H1 (cell line): ENCODE results near the gene ADCY2. TPM values are rescaled to one million over a fixed set of nuclear protein-coding genes. Genes with fewer than 3 reads are reported as not detected.
A peak's percentile ranks its signal among the peaks of the same experiment; 100 is the strongest.

ENCODE experiments used
- CTCF ChIA-PET: fragments of 300-600 bp; sonication (Branson Sonifier 250); formaldehyde crosslinking; loops from one replicate; lab custom pipeline; 2021; ENCODE audit not compliant: partially characterized antibody; lab: Charles Lee
- POLR2A ChIA-PET: fragments of 300-600 bp; sonication (Branson Sonifier 250); formaldehyde crosslinking; loops from one replicate; lab custom pipeline; 2021; ENCODE audit warnings: inconsistent platforms; ENCODE audit not compliant: partially characterized antibody; lab: Charles Lee
- DNase-seq, 2 experiments: peaks; one replicate each; pipeline versions ENCODE4 v3.0.0 to v3.0.0-alpha.2; 2010 to 2022; ENCODE audit warnings: low spot score in 2 of 2, low read depth in 1 of 2, mixed read lengths in 1 of 2
- FAIRE-seq: peaks from 2 replicates; lab custom pipeline; 2011; peaks lifted over from hg19 to GRCh38; lab: Jason Lieb, UNC
- H2AFZ ChIP-seq: 2 replicates; pipeline ENCODE4 v1.8.1; 2012; ENCODE audit warnings: low read length, inconsistent platforms
- H2AK5ac ChIP-seq: 2 replicates; pipeline ENCODE4 v1.6.1; 2013; ENCODE audit warnings: low read depth, low read length
- H2BK120ac ChIP-seq: replicated peaks from 2 replicates; pipeline ENCODE3; 2013; ENCODE audit warnings: low read depth, low read length, inconsistent platforms
- H2BK12ac ChIP-seq: 2 replicates; pipeline ENCODE4 v1.6.1; 2013; ENCODE audit warnings: low read depth, low read length
- H2BK15ac ChIP-seq: 2 replicates; pipeline ENCODE4 v1.6.1; 2013; ENCODE audit warnings: low read length
- H2BK20ac ChIP-seq: 2 replicates; pipeline ENCODE4 v1.6.1; 2013; ENCODE audit warnings: low read length
- H2BK5ac ChIP-seq: 2 replicates; pipeline ENCODE4 v1.6.1; 2013; ENCODE audit warnings: low read depth, low read length
- H3K14ac ChIP-seq: 2 replicates; pipeline ENCODE4 v1.6.1; 2013; ENCODE audit warnings: inconsistent platforms; ENCODE audit not compliant: insufficient read length
- H3K18ac ChIP-seq: 2 replicates; pipeline ENCODE4 v1.6.1; 2013; ENCODE audit warnings: low read length; ENCODE audit errors: extremely low read depth
- H3K23ac ChIP-seq: 2 replicates; pipeline ENCODE4 v1.6.1; 2013; ENCODE audit warnings: inconsistent platforms; ENCODE audit not compliant: insufficient read length
- H3K23me2 ChIP-seq: 2 replicates; pipeline ENCODE4 v1.6.1; 2013; ENCODE audit warnings: low read depth, low read length
- H3K27ac ChIP-seq: 2 replicates; pipeline ENCODE4 v1.6.1; 2011; ENCODE audit warnings: low read depth, low read length, inconsistent platforms
- H3K27me3 ChIP-seq, 4 experiments: replicated peaks in 1 of 4; 1 replicate in 1 of 4; 2 replicates in 3 of 4; pipeline versions ENCODE4 v1.6.1 to v1.8.1; 2011 to 2013; ENCODE audit warnings: low read length in 3 of 4, mild to moderate bottlenecking in 3 of 4, inconsistent platforms in 2 of 4, mixed read lengths in 2 of 4, moderate library complexity in 1 of 4; ENCODE audit not compliant: control insufficient read depth in 3 of 4, insufficient read depth in 3 of 4; ENCODE audit errors: extremely low read depth in 1 of 4
- H3K36me3 ChIP-seq, 4 experiments: 2 replicates each; pipeline versions ENCODE4 v1.6.1 to v1.8.1; 2011 to 2013; ENCODE audit warnings: mild to moderate bottlenecking in 4 of 4, low read length in 3 of 4, moderate library complexity in 2 of 4, control low read depth in 1 of 4, inconsistent platforms in 1 of 4; ENCODE audit not compliant: insufficient read depth in 4 of 4, control insufficient read depth in 2 of 4
- H3K4ac ChIP-seq: replicated peaks from 2 replicates; pipeline ENCODE3; 2013; ENCODE audit warnings: low read length, low read depth, mixed read lengths, inconsistent platforms; ENCODE audit not compliant: insufficient read length
- H3K4me1 ChIP-seq, 4 experiments: replicated peaks in 1 of 4; 1 replicate in 1 of 4; 2 replicates in 3 of 4; pipeline versions ENCODE4 v1.6.1 to v1.8.1; 2011 to 2013; ENCODE audit warnings: low read length in 3 of 4, inconsistent platforms in 2 of 4, mixed read lengths in 1 of 4; ENCODE audit not compliant: insufficient read depth in 4 of 4, control insufficient read depth in 3 of 4
- H3K4me2 ChIP-seq, 2 experiments: 2 replicates each; pipeline versions ENCODE4 v1.6.1 to v1.8.1; 2011 to 2013; ENCODE audit warnings: low read depth in 2 of 2, low read length in 2 of 2, control low read depth in 1 of 2, inconsistent platforms in 1 of 2, mild to moderate bottlenecking in 1 of 2; ENCODE audit not compliant: insufficient read depth in 1 of 2
- H3K4me3 ChIP-seq, 4 experiments: fragments of 200-600, 300-600 bp in 1 of 4; sonication (generic), shearing (Covaris generic), sonication (Bioruptor Twin) in 1 of 4; 2 replicates each; pipeline versions ENCODE4 v1.5.1 to v1.8.1; 2011 to 2016; ENCODE audit warnings: low read length in 4 of 4, low read depth in 3 of 4, control low read depth in 2 of 4, inconsistent platforms in 2 of 4, mild to moderate bottlenecking in 2 of 4, mixed read lengths in 1 of 4, moderate library complexity in 1 of 4; ENCODE audit not compliant: insufficient read depth in 2 of 4; ENCODE audit errors: extremely low read depth in 1 of 4
- H3K56ac ChIP-seq: replicated peaks from 2 replicates; pipeline ENCODE3; 2013; ENCODE audit warnings: low read depth, mild to moderate bottlenecking, mixed read lengths, low read length, inconsistent platforms; ENCODE audit not compliant: insufficient read length
- H3K79me1 ChIP-seq: 2 replicates; pipeline ENCODE4 v1.6.1; 2013; ENCODE audit warnings: low read depth, low read length, control low read depth
- H3K79me2 ChIP-seq, 2 experiments: 2 replicates each; pipeline versions ENCODE4 v1.6.1 to v1.8.1; 2012 to 2013; ENCODE audit warnings: low read length in 2 of 2, mild to moderate bottlenecking in 2 of 2, inconsistent platforms in 1 of 2; ENCODE audit not compliant: insufficient read depth in 2 of 2, control insufficient read depth in 1 of 2
- H3K9ac ChIP-seq, 4 experiments: replicated peaks in 1 of 4; 1 replicate in 1 of 4; 2 replicates in 3 of 4; pipeline versions ENCODE4 v1.6.1 to v1.8.1; 2011 to 2013; ENCODE audit warnings: low read depth in 3 of 4, low read length in 3 of 4, control low read depth in 2 of 4, mild to moderate bottlenecking in 2 of 4, moderate library complexity in 2 of 4, inconsistent platforms in 1 of 4; ENCODE audit errors: extremely low read depth in 1 of 4
- H3K9me3 ChIP-seq, 2 experiments: 2 replicates each; pipeline versions ENCODE4 v1.6.1 to v1.8.1; 2012 to 2013; ENCODE audit warnings: mild to moderate bottlenecking in 2 of 2, moderate library complexity in 2 of 2, control low read depth in 1 of 2, inconsistent platforms in 1 of 2, low read depth in 1 of 2, low read length in 1 of 2, mixed read lengths in 1 of 2; ENCODE audit not compliant: insufficient read depth in 2 of 2
- H4K20me1 ChIP-seq, 2 experiments: replicated peaks in 1 of 2; 2 replicates each; pipeline versions ENCODE3 to v1.8.1; 2011 to 2013; ENCODE audit warnings: inconsistent platforms in 2 of 2, low read length in 2 of 2, mild to moderate bottlenecking in 1 of 2; ENCODE audit not compliant: insufficient read depth in 2 of 2, control insufficient read depth in 1 of 2
- H4K5ac ChIP-seq: 2 replicates; pipeline ENCODE4 v1.6.1; 2013; ENCODE audit warnings: low read length, low read depth, mixed read lengths, inconsistent platforms; ENCODE audit not compliant: insufficient read length
- H4K8ac ChIP-seq: 2 replicates; pipeline ENCODE4 v1.8.0; 2013; ENCODE audit warnings: mild to moderate bottlenecking, moderate library complexity, low read length, inconsistent platforms; ENCODE audit not compliant: insufficient read depth; ENCODE audit errors: extremely low read depth
- H4K91ac ChIP-seq: replicated peaks from 2 replicates; pipeline ENCODE3; 2013; ENCODE audit warnings: low read length, mixed read lengths, inconsistent platforms; ENCODE audit not compliant: insufficient read length
- BACH1 ChIP-seq: IDR thresholded peaks from 2 replicates; pipeline ENCODE4 v1.6.1; 2012; ENCODE audit warnings: low read length, improper control_type of control experiment
- GABPA ChIP-seq: IDR thresholded peaks from 2 replicates; pipeline ENCODE4 v1.6.1; 2011; ENCODE audit warnings: mild to moderate bottlenecking, low read length, moderate library complexity, borderline replicate concordance; ENCODE audit not compliant: insufficient read depth
- HDAC6 ChIP-seq: IDR thresholded peaks from one replicate; pipeline ENCODE4 v1.7.1; 2012; ENCODE audit warnings: low read depth, mild to moderate bottlenecking, inconsistent platforms, low read length, moderate library complexity
- KDM5A ChIP-seq: fragments of 200-600 bp; IDR thresholded peaks from 2 replicates; pipeline ENCODE4 v1.7.1; 2012; ENCODE audit warnings: mild to moderate bottlenecking, low read length, inconsistent platforms, mixed read lengths
- POLR2A ChIP-seq, 2 experiments: IDR thresholded peaks; 1 replicate in 1 of 2; 2 replicates in 1 of 2; pipeline ENCODE4 v1.6.1; 2011; ENCODE audit warnings: low read depth in 2 of 2, low read length in 2 of 2, mild to moderate bottlenecking in 2 of 2; ENCODE audit errors: control extremely low read depth in 1 of 2
- YY1 ChIP-seq: IDR thresholded peaks from 2 replicates; pipeline ENCODE4 v1.6.1; 2011; ENCODE audit warnings: low read depth, mild to moderate bottlenecking, low read length
- WGBS, 2 experiments: shearing (Covaris generic) in 1 of 2; methylation state at CpG; one replicate each; pipeline versions ENCODE4 v1.1.6 to v1.1.7; 2013 to 2015; ENCODE audit warnings: low lambda C conversion rate in 2 of 2, mixed read lengths in 2 of 2, inconsistent platforms in 1 of 2, low coverage in 1 of 2, missing lambda C conversion rate in 1 of 2; ENCODE audit not compliant: insufficient replicate concordance in 2 of 2, insufficient coverage in 1 of 2, insufficient read length in 1 of 2; ENCODE audit errors: extremely low coverage in 1 of 2, missing lambda C conversion rate in 1 of 2; 5-methylcytosine and 5-hydroxymethylcytosine counted together
- polyA plus RNA-seq, 7 experiments: library from polyadenylated mRNA; depleted of rRNA in 3 of 7; stranded (reverse) in 5 of 7; unstranded in 2 of 7; fragments of >200 nt in 5 of 7; fragments of 200-250 nt in 2 of 7; gene quantifications; 1 replicate in 5 of 7; 2 replicates in 1 of 7; 4 replicates in 1 of 7; pipeline versions ENCODE4 v1.2.1 to v1.2.3, GENCODE V29; 2011 to 2013; ENCODE audit warnings: missing spikeins in 2 of 7, mixed read lengths in 2 of 7
- total RNA-seq: library from RNA; stranded (reverse); fragmentation: NEBNext Ultra II Directional; extraction: Animal tissue kit (Norgen Biotek cat#: 25700); gene quantifications from 2 replicates; pipeline ENCODE4 v1.2.1, GENCODE V29; 2021

The ADCY2 gene
- total and polyA plus RNA-seq, 2 of the 8 experiments (the other 6 are each of a cell fraction or from before 2014, with no cell fraction given) = 35.8 to 122 TPM

DNA sequence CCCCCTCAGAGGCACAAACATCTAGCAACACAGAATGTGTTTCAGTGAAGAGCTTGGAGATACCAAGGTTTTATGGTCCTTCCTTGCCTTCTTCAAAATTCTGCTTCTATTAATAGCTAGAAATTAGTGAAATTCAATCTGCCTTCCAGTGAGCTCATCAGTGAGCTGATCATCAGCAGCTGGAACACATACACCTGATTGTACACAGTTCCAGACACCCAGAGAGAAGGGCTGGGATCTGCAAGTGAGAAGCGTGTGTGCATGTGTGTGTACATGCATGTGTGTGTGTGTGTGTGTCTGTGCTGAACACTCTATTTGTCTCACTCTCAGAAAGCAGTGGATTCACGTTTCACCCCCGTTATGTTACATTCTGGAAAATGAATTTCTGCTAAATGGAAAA is 426.5 kb downstream of the ADCY2 start:
- Histone ChIP-seq H4K20me1 (no peaks in the 10 kb centered on the region), H3K9me3 (no peaks in the 10 kb centered on the region), H3K23ac (no peak overlapping the region), H4K5ac (no peak overlapping the region), H3K14ac (no peak overlapping the region), H3K4me3 (no peak overlapping the region), H2BK120ac (no peak overlapping the region), H3K4me1 (no peaks in the 10 kb centered on the region), H4K8ac (no peak overlapping the region), H3K23me2 (no peaks in the 10 kb centered on the region), H3K18ac (no peak overlapping the region), H2BK20ac (no peak overlapping the region), H2BK12ac (no peak overlapping the region), H3K36me3 (peaks cover 0 to 39% (median 14%) of the 10 kb centered on the region in 4 experiments; a peak in 5 of 8 replicates), H3K79me1 (no peaks in the 10 kb centered on the region), H4K91ac (no peak overlapping the region), H3K4me2 (no peak overlapping the region), H2BK5ac (no peak overlapping the region), H2AK5ac (no peak overlapping the region), H3K27me3 (peaks cover 0 to 2% (median 0%) of the 10 kb centered on the region in 4 experiments; a peak in 1 of 7 replicates), H3K4ac (no peak overlapping the region), H3K9ac (no peak overlapping the region), H2AFZ (no peak overlapping the region), H2BK15ac (no peak overlapping the region), H3K79me2 (no peaks in the 10 kb centered on the region), H3K27ac (no peak overlapping the region), H3K56ac (no peak overlapping the region)
- 68% methylated on average over 3 of the region's 3 CpGs; no CpG with 5 or more reads in 1 of the 2 experiments for WGBS, 2 experiments
- FAIRE-seq = no peak
- no peak for TF ChIP-seq HDAC6
- TF ChIP-seq YY1 = no peak
- TF ChIP-seq GABPA = no peak
- TF ChIP-seq BACH1 = no peak
- TF ChIP-seq POLR2A (IDR thresholded peaks at IDR 0.05; ENCODE audit: control extremely low read depth in 1 of 2, low read depth in 2 of 2, low read length in 2 of 2) = peak in 1 of 2 experiments; percentile 31; a peak in 1 of 3 replicates
- no peak for TF ChIP-seq KDM5A
- DNase-seq = no peak
- CTCF ChIA-PET = interaction anchor here (0.9 to 1.5 kb wide), 4 partner anchors 11 to 1001 kb away, joined by 3 to 5 read pairs (median 4); partner anchors contain the start of gene CFAP90
- POLR2A ChIA-PET = no interaction called here
